HEK293T (cell line): ENCODE measurements around the gene SNCAIP.

Experiments
- CTCF ChIA-PET: fragments of 350-600 bp; formaldehyde crosslinking; extraction: SDS; loops from one replicate; lab custom pipeline; 2021; ENCODE audit warnings: antibody characterized with exemption, inconsistent platforms; lab: Yijun Ruan, JAX
- POLR2A ChIA-PET: fragments of 350-600 bp; formaldehyde crosslinking; extraction: SDS; loops from one replicate; lab custom pipeline; 2020; ENCODE audit warnings: antibody characterized with exemption, inconsistent platforms; lab: Yijun Ruan, JAX
- DNase-seq: peaks from one replicate; pipeline ENCODE4 v3.0.0; 2012; ENCODE audit warnings: mixed read lengths; ENCODE audit errors: extremely low spot score
- ARNT ChIP-seq: fragments of 450-650 bp; IDR thresholded peaks from 2 replicates; pipeline ENCODE4 v1.6.1; 2017; ENCODE audit warnings: mild to moderate bottlenecking
- BHLHE40 ChIP-seq: fragments of 450-650 bp; IDR thresholded peaks from 2 replicates; pipeline ENCODE4 v1.6.1; 2016; ENCODE audit warnings: mild to moderate bottlenecking, moderate library complexity, borderline replicate concordance
- CTBP1 ChIP-seq: fragments of 450-650 bp; IDR thresholded peaks from 2 replicates; pipeline ENCODE4 v1.6.1; 2016; ENCODE audit warnings: borderline replicate concordance
- ELF4 ChIP-seq: fragments of 450-650 bp; IDR thresholded peaks from 2 replicates; pipeline ENCODE4 v1.6.1; 2017; ENCODE audit warnings: antibody characterized with exemption
- FOXA1 ChIP-seq: fragments of 450-650 bp; IDR thresholded peaks from 2 replicates; pipeline ENCODE4 v1.6.1; 2016; ENCODE audit warnings: mild to moderate bottlenecking
- FOXK2 ChIP-seq: fragments of 450-650 bp; IDR thresholded peaks from 2 replicates; pipeline ENCODE4 v1.6.1; 2016; ENCODE audit warnings: mild to moderate bottlenecking
- FOXM1 ChIP-seq: fragments of 450-650 bp; IDR thresholded peaks from 2 replicates; pipeline ENCODE4 v1.6.1; 2017; ENCODE audit warnings: mild to moderate bottlenecking, borderline replicate concordance
- HDGF ChIP-seq: fragments of 450-650 bp; IDR thresholded peaks from 2 replicates; pipeline ENCODE4 v1.6.1; 2017; ENCODE audit warnings: antibody characterized with exemption, borderline replicate concordance
- L3MBTL2 ChIP-seq: fragments of 450-650 bp; conservative IDR thresholded peaks from 2 replicates; pipeline ENCODE4 v1.6.1; 2016; ENCODE audit warnings: mild to moderate bottlenecking
- LEF1 ChIP-seq: fragments of 450-650 bp; IDR thresholded peaks from 2 replicates; pipeline ENCODE4 v1.6.1; 2017; ENCODE audit warnings: mild to moderate bottlenecking, borderline replicate concordance
- NFRKB ChIP-seq: fragments of 450-650 bp; IDR thresholded peaks from 2 replicates; pipeline ENCODE4 v1.6.1; 2016; ENCODE audit warnings: mild to moderate bottlenecking, moderate library complexity
- SP1 ChIP-seq: fragments of 450-650 bp; IDR thresholded peaks from 2 replicates; pipeline ENCODE4 v1.6.1; 2017
- SUZ12 ChIP-seq: fragments of 450-650 bp; IDR thresholded peaks from 2 replicates; pipeline ENCODE4 v1.6.1; 2016; ENCODE audit warnings: mild to moderate bottlenecking
- TARDBP ChIP-seq: fragments of 450-650 bp; IDR thresholded peaks from 2 replicates; pipeline ENCODE4 v1.6.1; 2016
- ZNF384 ChIP-seq: fragments of 450-650 bp; IDR thresholded peaks from 2 replicates; pipeline ENCODE4 v1.6.1; 2016
- TF ChIP-seq, protein P1 (sequence below): fragments of 450-650 bp; IDR thresholded peaks from 2 replicates; pipeline ENCODE4 v1.6.1; 2016

Gene SNCAIP

DNA sequence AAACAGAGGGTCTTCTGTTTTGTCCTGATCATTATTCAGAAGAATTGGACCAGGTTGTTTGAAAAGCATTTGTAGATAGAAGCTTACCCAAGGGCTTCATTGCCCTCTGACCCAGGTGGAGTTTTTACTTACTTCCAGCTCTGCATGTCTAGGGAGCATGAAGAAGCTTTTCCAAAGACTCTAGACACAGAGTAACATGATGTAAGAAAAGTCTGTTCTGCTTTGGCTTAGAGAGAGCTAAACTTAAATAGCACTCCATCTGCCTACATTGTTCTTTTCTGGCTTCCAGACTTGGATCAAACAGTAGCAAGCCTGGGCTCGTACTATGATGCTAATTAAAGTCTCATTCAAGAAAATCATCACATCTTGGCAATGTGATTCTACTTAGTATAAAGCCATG is 112.1 kb downstream of the SNCAIP start:
- TF ChIP-seq HDGF (no peak), ARNT (no peak), FOXK2 (no peak), ZNF384 (no peak), NFRKB (no peak), FOXM1 (no peak), BHLHE40 (no peak), SUZ12 (no peak), SP1 (no peak), ELF4 (no peak), LEF1 (no peak), TARDBP (no peak)
- ChIA-PET POLR2A (no interaction called here), CTCF (interaction anchor here (1.0 kb wide), 1 partner anchor 76 kb away, joined by 3 read pairs; no protein-coding TSS in a partner anchor)
- DNase-seq: no peak

DNA sequence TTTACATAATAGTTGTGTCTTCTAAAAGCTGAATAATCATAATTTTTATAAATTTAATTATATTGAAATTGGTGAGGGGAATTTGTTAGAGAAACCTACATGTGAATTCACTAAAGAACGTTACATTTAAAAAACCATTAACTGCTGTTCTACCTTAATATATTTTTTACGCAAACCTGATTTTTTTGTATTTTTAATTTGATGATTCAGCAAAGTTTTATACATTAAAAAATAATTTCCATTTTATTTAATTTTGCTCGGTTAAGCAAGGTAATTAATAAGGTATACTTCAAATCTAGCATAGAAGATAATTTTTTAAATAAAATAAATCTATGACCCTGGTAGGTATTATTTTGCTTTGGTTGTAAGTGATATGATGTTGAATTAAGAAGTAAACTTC is 114.3 kb downstream of the SNCAIP start:
- CTCF ChIA-PET: interaction anchor here (1.1 kb wide), 1 partner anchor 231 kb away, joined by 3 read pairs; no protein-coding TSS in a partner anchor
- POLR2A ChIA-PET: no interaction called here
- TF ChIP-seq FOXM1 (no peak), FOXA1 (no peak), BHLHE40 (no peak)
- TF ChIP-seq, protein P1, sequence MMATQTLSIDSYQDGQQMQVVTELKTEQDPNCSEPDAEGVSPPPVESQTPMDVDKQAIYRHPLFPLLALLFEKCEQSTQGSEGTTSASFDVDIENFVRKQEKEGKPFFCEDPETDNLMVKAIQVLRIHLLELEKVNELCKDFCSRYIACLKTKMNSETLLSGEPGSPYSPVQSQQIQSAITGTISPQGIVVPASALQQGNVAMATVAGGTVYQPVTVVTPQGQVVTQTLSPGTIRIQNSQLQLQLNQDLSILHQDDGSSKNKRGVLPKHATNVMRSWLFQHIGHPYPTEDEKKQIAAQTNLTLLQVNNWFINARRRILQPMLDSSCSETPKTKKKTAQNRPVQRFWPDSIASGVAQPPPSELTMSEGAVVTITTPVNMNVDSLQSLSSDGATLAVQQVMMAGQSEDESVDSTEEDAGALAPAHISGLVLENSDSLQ: no peak
- no peak for DNase-seq

DNA sequence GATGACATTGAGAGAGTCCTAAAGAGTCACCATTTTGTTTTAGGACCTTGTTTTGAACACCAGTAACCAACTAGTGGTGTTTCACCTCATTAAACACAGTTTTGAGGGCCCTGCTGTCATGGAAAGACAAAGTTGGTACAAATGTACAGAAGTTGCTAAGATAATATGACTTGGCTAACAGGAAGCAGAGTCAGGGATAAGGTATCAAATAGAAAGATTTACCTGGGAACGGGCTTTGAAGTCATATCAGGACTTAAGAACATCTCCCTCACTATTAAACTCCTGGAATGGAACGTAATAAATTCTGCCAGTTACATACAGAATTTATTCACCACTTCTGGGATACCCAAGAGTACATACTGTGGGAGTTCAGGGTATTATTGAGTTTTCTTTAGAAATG is 115.6 kb downstream of the SNCAIP start:
- POLR2A ChIA-PET: no interaction called here
- DNase-seq: no peak
- TF ChIP-seq, protein P1: no peak
- TF ChIP-seq HDGF (no peak), L3MBTL2 (no peak), FOXK2 (no peak), ZNF384 (no peak), FOXM1 (no peak), ARNT (no peak), FOXA1 (no peak), NFRKB (no peak), SUZ12 (no peak), TARDBP (no peak), SP1 (no peak)
- CTCF ChIA-PET: no interaction called here

DNA sequence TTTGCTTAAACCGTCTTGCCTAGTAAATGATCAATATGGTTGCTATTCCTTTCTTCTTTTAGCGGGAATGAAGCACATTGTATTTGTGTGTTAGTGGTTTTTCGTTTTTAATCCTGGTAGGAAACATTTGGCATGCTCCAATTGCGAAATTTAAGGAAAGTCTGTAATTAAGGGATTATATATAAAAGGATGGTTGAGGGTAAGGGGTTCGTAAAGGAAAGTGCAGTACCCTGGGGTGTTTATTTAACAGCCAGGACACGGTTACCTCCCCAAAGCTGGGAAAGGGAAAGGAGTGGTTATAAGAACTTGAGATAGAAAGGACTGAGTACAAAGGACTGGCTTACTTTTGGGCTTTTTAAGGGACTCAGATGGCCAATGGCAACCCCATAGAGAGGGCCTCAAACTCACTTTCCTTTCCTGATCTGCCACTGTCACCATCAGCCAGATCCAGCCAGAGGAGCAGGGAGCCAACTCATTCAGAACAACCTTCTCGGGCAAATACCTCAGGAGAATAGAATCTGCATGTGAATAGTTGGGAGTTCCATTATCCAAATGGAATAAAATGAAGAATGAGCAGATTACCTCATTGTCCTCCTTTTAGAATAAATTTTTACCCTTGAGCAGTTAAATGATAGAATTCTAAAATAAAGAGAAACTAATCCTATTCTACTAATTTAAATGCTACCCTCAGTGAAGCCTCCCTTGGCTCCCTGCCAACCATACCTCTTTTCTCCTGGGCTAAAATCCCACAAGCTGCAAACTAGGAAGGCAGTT is 117.7 kb downstream of the SNCAIP start:
- no peak for DNase-seq
- TF ChIP-seq ARNT (no peak), L3MBTL2 (0 out of 2 replicates have a peak, but pooled peaks have one; percentile 23)
- ChIA-PET POLR2A (no interaction called here), CTCF (no interaction called here)

DNA sequence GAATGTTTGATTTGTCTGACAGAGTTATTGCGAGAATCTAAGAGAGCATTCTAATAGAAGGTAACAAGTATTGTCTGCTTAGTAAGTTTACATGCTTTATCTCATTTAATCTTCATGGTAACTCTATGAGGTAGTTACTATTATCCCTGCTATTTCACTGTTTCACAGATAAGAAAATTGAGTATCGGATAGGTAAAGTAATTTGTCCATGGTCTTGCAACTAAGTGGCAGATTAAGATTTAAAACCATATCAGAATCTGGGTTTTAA is 118.2 kb downstream of the SNCAIP start:
- ChIA-PET CTCF (no interaction called here), POLR2A (no interaction called here)
- no peak for DNase-seq
- TF ChIP-seq LEF1 (no peak), FOXM1 (no peak), FOXK2 (no peak), L3MBTL2 (no peak), TARDBP (no peak), HDGF (no peak), SP1 (no peak), SUZ12 (no peak), CTBP1 (no peak), ZNF384 (no peak), ARNT (no peak)

DNA sequence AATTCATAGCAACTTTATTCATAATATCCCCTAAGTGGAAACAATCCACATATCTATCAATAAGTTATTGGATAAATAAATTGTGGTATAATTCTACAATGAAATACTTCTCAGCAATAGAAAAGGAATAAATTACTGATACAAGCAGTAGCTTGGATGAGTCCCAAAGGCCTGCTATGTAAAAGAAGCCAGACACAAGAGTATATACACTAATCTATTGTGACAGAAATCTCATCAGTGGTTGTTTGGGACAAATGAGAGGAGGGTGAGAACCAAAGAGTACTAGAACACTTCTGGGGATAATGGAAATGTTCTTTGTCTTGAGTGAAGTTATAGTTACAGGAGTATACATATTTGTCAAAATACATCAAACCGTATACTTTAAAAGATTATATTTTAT is 119.3 kb downstream of the SNCAIP start:
- ChIA-PET POLR2A (no interaction called here), CTCF (no interaction called here)
- DNase-seq: no peak
- TF ChIP-seq FOXA1: no peak
- no peak for TF ChIP-seq L3MBTL2
- no peak for TF ChIP-seq NFRKB
- TF ChIP-seq HDGF: no peak
- TF ChIP-seq BHLHE40: no peak
- TF ChIP-seq CTBP1: no peak

DNA sequence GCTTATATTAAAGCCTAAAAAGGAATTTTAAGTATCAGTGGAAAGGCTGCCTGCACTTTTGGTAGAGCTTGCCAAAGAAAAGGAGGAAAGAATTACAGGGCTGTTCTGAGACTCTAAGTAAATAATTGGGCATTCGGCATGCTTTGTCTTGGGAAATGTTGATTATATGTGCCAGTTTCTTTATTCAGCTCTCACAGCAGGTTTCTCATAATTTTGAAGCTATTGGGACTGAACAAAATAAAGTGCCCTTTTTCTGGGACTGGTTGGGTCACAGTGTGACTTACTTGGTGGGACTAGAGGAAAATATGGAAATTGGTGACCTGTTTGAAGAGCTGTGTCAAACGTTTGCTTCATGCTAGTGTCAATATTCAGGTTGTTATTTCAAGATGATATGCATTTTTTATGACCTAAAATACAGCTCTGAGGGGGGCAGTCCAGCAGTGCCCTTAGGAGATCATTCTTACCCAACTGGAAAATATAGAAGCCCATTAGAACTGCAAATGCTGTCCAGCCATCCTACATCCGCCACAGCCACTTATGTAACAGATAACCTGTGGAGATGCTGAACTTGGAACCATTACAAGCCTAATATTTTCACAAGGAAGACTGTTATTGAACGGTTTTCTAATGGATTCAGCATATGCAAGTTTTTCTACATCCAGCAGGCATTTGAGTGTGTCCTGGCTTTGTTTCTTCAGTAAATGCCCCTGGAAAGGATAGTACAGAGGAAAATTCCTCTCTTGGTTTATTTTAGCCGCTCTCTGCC is 122.4 kb downstream of the SNCAIP start:
- CTCF ChIA-PET: no interaction called here
- POLR2A ChIA-PET: no interaction called here
- DNase-seq: no peak
- TF ChIP-seq ARNT: no peak
- TF ChIP-seq FOXA1: no peak
- no peak for TF ChIP-seq FOXK2
- no peak for TF ChIP-seq LEF1
- no peak for TF ChIP-seq BHLHE40
- no peak for TF ChIP-seq SP1
- no peak for TF ChIP-seq ZNF384
